H1 (cell line): Measurements from ENCODE around the gene CACNB2. TPM values are rescaled to one million over a fixed set of nuclear protein-coding genes. Genes with fewer than 3 reads are reported as not detected.

ENCODE experiments used
- BCL11A ChIP-seq, 2 experiments: IDR thresholded peaks; one replicate each; pipeline ENCODE4 v1.6.1; 2011; ENCODE audit warnings: low read depth in 2 of 2, low read length in 2 of 2, mild to moderate bottlenecking in 2 of 2
- EP300 ChIP-seq, 2 experiments: IDR thresholded peaks; 1 replicate in 1 of 2; 2 replicates in 1 of 2; pipeline ENCODE4 v1.6.1; 2011 to 2012; ENCODE audit warnings: low read depth in 2 of 2, low read length in 2 of 2, mild to moderate bottlenecking in 2 of 2, borderline replicate concordance in 1 of 2, inconsistent platforms in 1 of 2, moderate library complexity in 1 of 2
- FOSL1 ChIP-seq: IDR thresholded peaks from 2 replicates; pipeline ENCODE4 v1.6.1; 2011; ENCODE audit warnings: mild to moderate bottlenecking, low read depth, low read length, moderate library complexity; ENCODE audit not compliant: insufficient read depth
- HDAC2 ChIP-seq, 2 experiments: fragments of 300-600 bp in 1 of 2; sonication (generic) in 1 of 2; IDR thresholded peaks; 2 replicates each; pipeline ENCODE4 v1.6.1; 2011 to 2012; ENCODE audit warnings: low read depth in 2 of 2, low read length in 2 of 2, mild to moderate bottlenecking in 2 of 2, moderate library complexity in 2 of 2, borderline replicate concordance in 1 of 2, inconsistent platforms in 1 of 2
- JUN ChIP-seq: IDR thresholded peaks from 2 replicates; pipeline ENCODE4 v1.6.1; 2011; ENCODE audit warnings: low read depth, mild to moderate bottlenecking, improper control_type of control experiment, low read length
- RNF2 ChIP-seq: fragments of 200-900, 300-1000 bp; sonication (generic); IDR thresholded peaks from 2 replicates; pipeline ENCODE4 v1.7.1; 2016; ENCODE audit warnings: borderline replicate concordance, low read depth, mild to moderate bottlenecking, antibody characterized with exemption, low read length; ENCODE audit not compliant: poor library complexity, severe bottlenecking; ENCODE audit errors: missing control alignments
- SIX5 ChIP-seq: IDR thresholded peaks from 2 replicates; pipeline ENCODE4 v1.6.1; 2011; ENCODE audit warnings: mild to moderate bottlenecking, low read depth, low read length
- TEAD4 ChIP-seq: IDR thresholded peaks from 2 replicates; pipeline ENCODE4 v1.6.1; 2012; ENCODE audit warnings: low read depth, low read length, inconsistent platforms, mixed read lengths
- ZNF274 ChIP-seq: IDR thresholded peaks from 2 replicates; pipeline ENCODE4 v1.7.0; 2012; ENCODE audit warnings: low read length, borderline replicate concordance; ENCODE audit errors: extremely low read depth
- polyA plus RNA-seq, 7 experiments: library from polyadenylated mRNA; depleted of rRNA in 3 of 7; stranded (reverse) in 5 of 7; unstranded in 2 of 7; fragments of >200 nt in 5 of 7; fragments of 200-250 nt in 2 of 7; gene quantifications; 1 replicate in 5 of 7; 2 replicates in 1 of 7; 4 replicates in 1 of 7; pipeline versions ENCODE4 v1.2.1 to v1.2.3, GENCODE V29; 2011 to 2013; ENCODE audit warnings: missing spikeins in 2 of 7, mixed read lengths in 2 of 7
- total RNA-seq: library from RNA; stranded (reverse); fragmentation: NEBNext Ultra II Directional; extraction: Animal tissue kit (Norgen Biotek cat#: 25700); gene quantifications from 2 replicates; pipeline ENCODE4 v1.2.1, GENCODE V29; 2021

CACNB2 gene
- total and polyA plus RNA-seq, 2 of the 8 experiments (the other 6 are each of a cell fraction or from before 2014, with no cell fraction given), result 2.4 to 3.2 TPM

DNA sequence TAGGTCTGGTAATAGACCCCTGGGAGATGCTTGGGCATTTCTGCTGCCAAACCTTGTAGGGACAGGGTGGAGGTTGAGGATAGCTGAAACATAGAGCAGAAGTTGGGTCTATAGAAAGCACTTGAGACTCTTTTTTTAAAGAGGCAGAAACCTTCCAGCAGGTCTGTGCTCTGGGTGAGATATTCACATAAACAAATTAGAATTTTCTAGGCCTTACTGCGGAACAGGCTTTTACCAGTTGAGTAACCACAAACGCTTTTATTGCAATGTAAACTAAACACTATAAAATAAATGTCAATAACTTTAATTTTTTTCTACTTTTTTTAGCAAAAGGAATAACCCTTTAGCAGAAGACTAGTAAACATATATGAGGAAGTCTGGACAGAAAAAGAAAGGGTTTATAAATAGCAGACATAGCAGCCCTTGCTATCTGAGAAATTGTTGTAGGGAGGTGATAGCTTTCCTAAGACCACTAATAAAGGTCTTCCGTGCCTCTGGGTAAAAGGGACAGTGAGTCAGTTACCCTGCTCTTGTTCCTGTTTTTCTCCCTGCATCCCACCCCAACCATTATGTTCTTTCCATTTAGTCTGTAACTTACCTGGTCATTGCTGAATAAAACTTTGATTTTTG lies 38.7 kb downstream of the CACNB2 start (continued):
- TF ChIP-seq BCL11A (IDR thresholded peaks at IDR 0.05; ENCODE audit: low read depth in 2 of 2, low read length in 2 of 2), result no peak
- no peak for TF ChIP-seq FOSL1
- no peak for TF ChIP-seq JUN
- TF ChIP-seq ZNF274, result no peak
- no peak for TF ChIP-seq RNF2
- TF ChIP-seq SIX5, result no peak
- no peak for TF ChIP-seq TEAD4
- no peak for TF ChIP-seq EP300 (IDR thresholded peaks at IDR 0.05; ENCODE audit: borderline replicate concordance in 1 of 2, low read depth in 2 of 2, low read length in 2 of 2)
- no peak for TF ChIP-seq HDAC2 (IDR thresholded peaks at IDR 0.05; ENCODE audit: borderline replicate concordance in 1 of 2, low read depth in 2 of 2, low read length in 2 of 2)
